HG03575 (cell line): ENCODE data around the gene PCDHA4.
"Not testable (repeated sequence)": the region's sequence is repeated elsewhere in the genome, so short reads cannot be mapped to it uniquely, and the experiment has no call there.

Experiments
- ATAC-seq: cut with Tn5 transposase; IDR thresholded peaks from one replicate; pipeline ENCODE4 v1.9.1; 2021; ENCODE audit not compliant: unreplicated experiment, insufficient number of reproducible peaks, low FRiP score; ENCODE audit errors: extremely low read depth

Gene PCDHA4

DNA sequence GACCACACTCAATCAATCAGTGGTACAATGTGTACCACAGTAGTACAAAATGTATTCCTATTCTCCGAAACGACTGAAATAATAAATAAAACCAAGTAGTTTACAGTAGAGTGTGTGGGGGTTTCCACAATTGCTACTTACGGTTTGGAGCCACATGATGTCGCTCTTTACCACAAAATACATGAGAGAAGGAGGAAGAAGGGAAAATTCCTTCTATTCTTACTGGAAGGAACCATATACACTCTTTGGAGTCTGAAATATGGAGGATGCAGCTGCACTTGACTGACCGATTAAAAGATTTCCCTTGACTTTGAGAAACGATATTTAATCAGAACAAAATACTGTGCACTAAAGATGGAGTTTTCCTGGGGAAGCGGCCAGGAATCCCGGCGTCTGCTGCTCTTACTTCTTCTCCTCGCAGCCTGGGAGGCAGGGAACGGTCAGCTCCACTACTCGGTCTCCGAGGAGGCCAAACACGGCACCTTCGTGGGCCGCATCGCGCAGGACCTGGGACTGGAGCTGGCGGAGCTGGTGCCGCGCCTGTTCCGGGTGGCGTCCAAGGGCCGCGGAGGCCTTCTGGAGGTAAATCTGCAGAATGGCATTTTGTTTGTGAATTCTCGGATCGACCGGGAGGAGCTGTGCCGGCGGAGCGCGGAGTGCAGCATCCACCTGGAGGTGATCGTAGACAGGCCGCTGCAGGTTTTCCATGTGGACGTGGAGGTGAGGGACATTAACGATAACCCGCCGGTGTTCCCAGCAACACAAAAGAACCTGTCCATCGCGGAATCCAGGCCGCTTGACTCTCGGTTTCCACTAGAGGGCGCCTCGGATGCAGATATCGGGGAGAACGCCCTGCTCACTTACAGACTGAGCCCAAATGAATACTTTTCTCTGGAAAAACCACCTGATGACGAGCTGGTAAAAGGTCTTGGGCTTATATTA lies at the start of gene PCDHA4:
Gene PCDHA4, plus strand, starts transcription at position 235 of the 942 bp plus-strand sequence.
- no peak for ATAC-seq

- ATAC-seq: no peak
These were observed 42.5 kb upstream of the PCDHA4 start for GRCh38 chr5:140764177-140764973.

DNA sequence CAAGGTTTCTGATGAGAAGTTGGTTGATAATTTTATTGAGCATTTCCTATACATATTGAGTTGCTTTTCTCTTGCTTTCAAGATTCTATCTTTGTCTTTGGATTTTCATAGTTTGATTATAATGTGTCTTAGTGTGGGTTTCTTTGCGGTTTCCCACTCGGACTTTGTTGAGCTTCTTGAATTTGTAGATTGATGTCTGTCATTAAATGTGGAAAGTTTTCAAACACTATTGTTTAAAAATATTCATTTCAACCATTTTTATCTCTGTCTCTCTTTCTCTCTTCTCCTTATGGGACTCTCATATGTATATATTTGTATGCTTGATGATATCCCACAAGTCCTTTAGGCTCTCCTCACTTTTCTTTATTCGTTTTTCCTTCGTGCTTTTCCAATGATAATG lies 39.4 kb upstream of the PCDHA4 start:
- ATAC-seq: no peak

GRCh38 chr5:140780512-140780911 lies 26.4 kb upstream of the PCDHA4 start:
- no peak for ATAC-seq

DNA sequence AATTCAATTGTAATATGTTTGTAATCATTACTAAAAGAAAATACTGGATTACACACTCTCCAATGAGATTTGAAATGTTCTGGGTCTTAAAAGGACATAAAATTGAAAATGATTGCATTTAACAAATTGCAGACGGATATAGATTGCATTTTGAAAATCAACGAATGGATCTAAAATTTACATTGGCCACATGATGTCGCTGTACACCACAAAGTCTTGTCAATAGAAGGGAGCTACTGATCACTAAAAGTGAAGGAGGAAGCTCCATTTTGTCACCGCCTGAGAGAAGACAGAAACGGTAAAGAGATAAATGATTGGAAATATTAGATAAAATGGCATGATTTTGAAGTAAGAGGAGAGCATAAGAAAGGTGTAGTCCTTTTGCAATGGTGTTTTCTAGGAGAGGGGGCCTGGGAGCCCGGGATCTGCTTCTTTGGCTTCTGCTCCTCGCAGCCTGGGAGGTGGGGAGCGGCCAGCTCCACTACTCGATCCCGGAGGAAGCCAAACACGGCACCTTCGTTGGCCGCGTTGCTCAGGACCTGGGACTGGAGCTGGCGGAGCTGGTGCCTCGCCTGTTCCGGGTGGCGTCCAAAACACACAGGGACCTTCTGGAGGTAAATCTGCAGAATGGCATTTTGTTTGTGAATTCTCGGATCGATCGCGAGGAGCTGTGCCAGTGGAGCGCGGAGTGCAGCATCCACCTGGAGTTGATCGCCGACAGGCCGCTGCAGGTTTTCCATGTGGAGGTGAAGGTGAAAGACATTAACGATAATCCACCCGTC lies 20.8 kb upstream of the PCDHA4 start, which contains the start of gene PCDHA1:
Gene PCDHA1, plus strand, starts transcription at position 236 of the 782 bp plus-strand sequence.
- ATAC-seq: no peak

- not testable (repeated sequence) for ATAC-seq
These were observed 19.4 kb upstream of the PCDHA4 start for GRCh38 chr5:140787422-140787821.

- not testable (repeated sequence) for ATAC-seq
These were observed 18.9 kb upstream of the PCDHA4 start for GRCh38 chr5:140787849-140788504.

DNA sequence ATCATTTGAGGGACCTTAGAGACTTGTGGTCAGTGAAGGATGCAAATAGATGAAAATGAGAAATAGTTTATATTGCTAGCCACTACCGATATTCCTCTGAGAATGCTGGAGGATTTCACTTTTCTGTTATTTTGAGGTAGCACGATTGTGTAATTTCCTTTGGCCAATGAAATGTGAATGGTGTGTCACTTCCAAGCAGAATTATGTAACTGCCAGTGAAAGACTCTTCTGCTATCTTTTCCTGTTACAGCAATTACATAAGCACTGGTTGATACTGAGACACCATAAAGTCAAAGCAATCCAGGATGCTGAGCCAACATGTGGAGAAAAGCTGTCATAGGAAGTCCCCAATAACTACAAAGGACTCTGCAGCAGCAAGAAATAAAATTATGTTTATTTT lies 15.8 kb upstream of the PCDHA4 start:
- no peak for ATAC-seq

DNA sequence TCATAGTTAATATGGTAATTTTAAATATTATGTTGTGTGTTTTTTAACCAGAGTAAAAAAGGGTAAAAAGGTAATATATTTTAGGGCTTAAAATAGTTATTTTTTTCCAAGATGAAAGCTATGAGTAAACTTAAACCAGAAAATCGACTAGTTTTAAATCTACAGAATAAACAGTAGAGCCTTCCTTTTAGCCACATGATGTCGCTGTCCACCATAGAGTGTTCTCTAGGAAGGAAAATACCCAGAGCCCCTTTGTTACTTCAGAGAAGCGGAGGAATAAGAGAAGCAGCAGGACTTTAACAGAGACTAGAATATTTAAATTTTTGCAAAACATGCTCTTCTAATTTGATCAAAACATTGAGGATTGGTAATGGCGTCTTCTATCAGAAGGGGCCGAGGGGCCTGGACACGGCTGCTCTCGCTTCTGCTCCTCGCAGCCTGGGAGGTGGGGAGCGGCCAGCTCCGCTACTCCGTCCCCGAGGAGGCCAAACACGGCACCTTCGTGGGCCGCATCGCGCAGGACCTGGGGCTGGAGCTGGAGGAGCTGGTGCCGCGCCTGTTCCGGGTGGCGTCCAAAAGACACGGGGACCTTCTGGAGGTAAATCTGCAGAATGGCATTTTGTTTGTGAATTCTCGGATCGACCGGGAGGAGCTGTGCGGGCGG lies 12.1 kb upstream of the PCDHA4 start, which contains the start of gene PCDHA2:
Gene PCDHA2, plus strand, starts transcription at position 258 of the 664 bp plus-strand sequence.
- no peak for ATAC-seq

GRCh38 chr5:140795259-140795641 lies 11.6 kb upstream of the PCDHA4 start:
- ATAC-seq: no peak

GRCh38 chr5:140796072-140796717 lies 10.7 kb upstream of the PCDHA4 start:
- not testable (repeated sequence) for ATAC-seq

GRCh38 chr5:140796718-140797095 lies 10.2 kb upstream of the PCDHA4 start:
- no peak for ATAC-seq

DNA sequence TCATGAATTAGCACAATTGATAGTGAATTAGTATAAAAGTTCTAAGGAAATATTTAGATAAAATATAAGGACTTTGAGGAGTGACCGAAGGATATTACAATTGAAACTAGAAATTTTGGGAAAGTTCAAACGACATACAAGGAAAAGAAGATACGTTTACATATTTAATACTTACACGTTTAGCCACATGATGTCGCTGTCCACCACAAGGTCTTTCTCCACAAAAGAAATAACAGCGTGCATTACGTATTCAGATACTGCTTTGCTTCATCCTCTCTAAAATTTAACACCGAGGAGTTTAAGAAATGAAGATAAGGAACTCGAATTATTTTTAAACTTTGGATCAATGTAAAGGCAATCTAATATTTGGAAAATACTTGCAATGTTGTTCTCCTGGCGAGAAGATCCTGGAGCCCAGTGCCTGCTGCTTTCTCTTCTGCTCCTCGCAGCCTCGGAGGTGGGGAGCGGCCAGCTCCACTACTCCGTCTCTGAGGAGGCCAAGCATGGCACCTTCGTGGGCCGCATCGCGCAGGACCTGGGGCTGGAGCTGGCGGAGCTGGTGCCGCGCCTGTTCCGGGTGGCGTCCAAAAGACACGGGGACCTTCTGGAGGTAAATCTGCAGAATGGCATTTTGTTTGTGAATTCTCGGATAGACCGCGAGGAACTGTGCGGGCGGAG lies 5.9 kb upstream of the PCDHA4 start, which contains the start of gene PCDHA3:
Gene PCDHA3, plus strand, starts transcription at position 242 of the 678 bp plus-strand sequence.
- no peak for ATAC-seq

DNA sequence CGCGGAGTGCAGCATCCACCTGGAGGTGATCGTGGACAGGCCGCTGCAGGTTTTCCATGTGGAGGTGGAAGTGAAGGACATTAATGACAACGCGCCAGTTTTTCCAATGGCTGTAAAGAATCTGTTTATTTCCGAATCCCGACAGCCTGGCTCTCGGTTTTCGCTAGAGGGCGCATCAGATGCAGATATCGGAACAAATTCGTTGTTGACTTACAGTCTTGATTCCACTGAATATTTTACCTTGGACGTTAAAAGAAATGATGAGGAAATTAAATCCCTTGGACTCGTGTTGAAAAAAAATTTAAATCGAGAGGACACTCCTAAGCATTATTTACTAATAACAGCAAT lies 5.4 kb upstream of the PCDHA4 start:
- no peak for ATAC-seq

DNA sequence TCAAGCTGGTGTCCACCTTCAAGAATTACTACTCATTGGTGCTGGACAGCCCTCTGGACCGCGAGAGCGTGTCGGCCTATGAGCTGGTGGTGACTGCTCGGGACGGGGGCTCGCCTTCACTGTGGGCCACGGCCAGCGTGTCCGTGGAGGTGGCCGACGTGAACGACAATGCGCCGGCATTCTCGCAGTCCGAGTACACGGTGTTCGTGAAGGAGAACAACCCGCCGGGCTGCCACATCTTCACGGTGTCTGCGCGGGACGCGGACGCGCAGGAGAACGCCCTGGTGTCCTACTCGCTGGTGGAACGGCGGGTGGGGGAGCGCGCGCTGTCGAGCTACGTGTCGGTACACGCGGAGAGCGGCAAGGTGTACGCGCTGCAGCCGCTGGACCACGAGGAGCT lies 4.5 kb upstream of the PCDHA4 start:
- ATAC-seq: not testable (repeated sequence)

- ATAC-seq: no peak
These were observed 4.0 kb upstream of the PCDHA4 start for GRCh38 chr5:140802781-140803271.
